Measurements from ENCODE around the gene CASQ1. TPM values are rescaled to one million over a fixed set of nuclear protein-coding genes. Genes with fewer than 3 reads are reported as not detected.

CASQ1 gene
- total RNA-seq, 1 experiment from 2014 or later, result not detected

- Histone ChIP-seq H3K36me3 (no peaks in the 10 kb centered on the region), H3K9me3 (no peaks in the 10 kb centered on the region), H3K27me3 (no peaks in the 10 kb centered on the region), H3K4me3 (no peak overlapping the region)
- DNase-seq, result no peak
Observed at GRCh38 chr1:160191756-160192155, 1.4 kb downstream of the CASQ1 start.

- no peaks in the 10 kb centered on the region for H3K27me3 ChIP-seq
- no peaks in the 10 kb centered on the region for H3K9me3 ChIP-seq
- DNase-seq, result no peak
- no peak overlapping the region for H3K4me3 ChIP-seq
- H3K36me3 ChIP-seq, result no peaks in the 10 kb centered on the region
Observed at GRCh38 chr1:160192234-160192633, 1.9 kb downstream of the CASQ1 start.

GRCh38 chr1:160193091-160193819 is 2.9 kb downstream of the CASQ1 start:
- H3K9me3 ChIP-seq, result no peaks in the 10 kb centered on the region
- no peaks in the 10 kb centered on the region for H3K36me3 ChIP-seq
- no peak overlapping the region for H3K4me3 ChIP-seq
- DNase-seq, result peak; percentile 75
- H3K27me3 ChIP-seq, result no peaks in the 10 kb centered on the region

- H3K9me3 ChIP-seq, result no peaks in the 10 kb centered on the region
- H3K27me3 ChIP-seq, result no peaks in the 10 kb centered on the region
- no peaks in the 10 kb centered on the region for H3K36me3 ChIP-seq
- no peak overlapping the region for H3K4me3 ChIP-seq
- no peak for DNase-seq
Observed at GRCh38 chr1:160193832-160194736, 3.7 kb downstream of the CASQ1 start.

- Histone ChIP-seq H3K27me3 (no peaks in the 10 kb centered on the region), H3K36me3 (no peaks in the 10 kb centered on the region), H3K9me3 (no peaks in the 10 kb centered on the region), H3K4me3 (no peak overlapping the region)
- no peak for DNase-seq
Observed at GRCh38 chr1:160194737-160195059, 4.3 kb downstream of the CASQ1 start.

GRCh38 chr1:160196143-160196542 is 5.8 kb downstream of the CASQ1 start:
- DNase-seq, result no peak
- Histone ChIP-seq H3K4me3 (no peak overlapping the region), H3K9me3 (no peaks in the 10 kb centered on the region), H3K27me3 (no peaks in the 10 kb centered on the region), H3K36me3 (no peaks in the 10 kb centered on the region)

GRCh38 chr1:160197231-160197630 is 6.9 kb downstream of the CASQ1 start:
- H3K9me3 ChIP-seq, result no peaks in the 10 kb centered on the region
- no peak for DNase-seq
- H3K4me3 ChIP-seq, result no peak overlapping the region
- no peaks in the 10 kb centered on the region for H3K27me3 ChIP-seq
- no peaks in the 10 kb centered on the region for H3K36me3 ChIP-seq

GRCh38 chr1:160200786-160201185 is 10.4 kb downstream of the CASQ1 start:
- H3K27me3 ChIP-seq, result no peaks in the 10 kb centered on the region
- no peaks in the 10 kb centered on the region for H3K9me3 ChIP-seq
- no peak overlapping the region for H3K4me3 ChIP-seq
- H3K36me3 ChIP-seq, result peaks cover 4% of the 10 kb centered on the region; the same call in 1 of the 2 replicates
- no peak for DNase-seq

- Histone ChIP-seq H3K9me3 (no peaks in the 10 kb centered on the region), H3K36me3 (peaks cover 40% of the 10 kb centered on the region), H3K4me3 (peak overlapping the region; percentile 80), H3K27me3 (no peaks in the 10 kb centered on the region)
- no peak for DNase-seq
Observed at GRCh38 chr1:160204526-160205241, 14.3 kb downstream of the CASQ1 start.

- H3K36me3 ChIP-seq, result peaks cover 48% of the 10 kb centered on the region
- no peaks in the 10 kb centered on the region for H3K9me3 ChIP-seq
- DNase-seq, result peak; percentile 80
- no peaks in the 10 kb centered on the region for H3K27me3 ChIP-seq
- peak within 1 kb of the TSS; percentile 80 for H3K4me3 ChIP-seq
Observed at GRCh38 chr1:160205242-160206035, 15.1 kb downstream of the CASQ1 start, which contains the start of gene PEA15. Gene PEA15 (plus strand): TSS chr1:160205384. CDS start chr1:160211545, 6,161 bp downstream.

GRCh38 chr1:160206036-160206389 is 15.6 kb downstream of the CASQ1 start:
- Histone ChIP-seq H3K9me3 (no peaks in the 10 kb centered on the region), H3K36me3 (peaks cover 54% of the 10 kb centered on the region), H3K27me3 (no peaks in the 10 kb centered on the region), H3K4me3 (peak overlapping the region; percentile 80)
- DNase-seq, result peak; percentile 74

- DNase-seq, result peak; percentile 70
- H3K36me3 ChIP-seq, result peaks cover 59% of the 10 kb centered on the region
- no peaks in the 10 kb centered on the region for H3K27me3 ChIP-seq
- peak overlapping the region; percentile 80 for H3K4me3 ChIP-seq
- H3K9me3 ChIP-seq, result no peaks in the 10 kb centered on the region
Observed at GRCh38 chr1:160206421-160207117, 16.2 kb downstream of the CASQ1 start.

- DNase-seq, result no peak
- Histone ChIP-seq H3K36me3 (peaks cover 65% of the 10 kb centered on the region), H3K27me3 (no peaks in the 10 kb centered on the region)
Observed at GRCh38 chr1:160207118-160207650, 16.8 kb downstream of the CASQ1 start.

GRCh38 chr1:160207771-160208556 is 17.6 kb downstream of the CASQ1 start:
- Histone ChIP-seq H3K27me3 (no peaks in the 10 kb centered on the region), H3K9me3 (no peaks in the 10 kb centered on the region), H3K36me3 (peaks cover 73% of the 10 kb centered on the region), H3K4me3 (no peak overlapping the region)
- DNase-seq, result no peak

More at GRCh38 chr1:160207118-160207650, 16.8 kb downstream of the CASQ1 start:
- Histone ChIP-seq H3K4me3 (peak overlapping the region; percentile 80), H3K9me3 (no peaks in the 10 kb centered on the region)
